GM12801 (cell line): Measurements from ENCODE around the gene HECTD1.

ENCODE experiments used
- CTCF ChIP-seq: IDR thresholded peaks from one replicate; pipeline ENCODE4 v1.5.1; 2011; ENCODE audit warnings: control low read depth; ENCODE audit not compliant: insufficient read length; ENCODE audit errors: extremely low read depth

Gene HECTD1

DNA sequence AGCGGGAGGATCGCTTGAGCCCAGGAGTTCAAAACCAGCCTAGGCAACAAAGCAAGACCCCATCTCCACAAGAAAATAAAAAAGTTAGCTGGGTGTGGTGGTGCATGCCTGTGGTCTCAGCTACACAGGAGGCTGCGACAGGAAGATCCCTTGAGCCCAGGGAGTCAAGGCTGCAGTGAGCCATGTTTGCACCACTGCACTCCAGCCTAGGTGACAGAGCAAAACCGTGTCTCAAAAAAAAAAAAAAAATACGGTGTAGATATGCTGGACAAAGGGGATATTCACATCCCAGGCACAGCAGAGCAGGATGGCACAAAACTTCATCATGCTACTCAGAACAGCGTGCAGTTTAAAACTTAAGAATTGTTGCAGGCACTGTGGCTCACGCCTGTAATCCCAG, 156.6 kb downstream of the HECTD1 start:
- TF ChIP-seq CTCF, result no peak
